GM21447 (cell line): ENCODE measurements around the gene IL17RC.

ENCODE experiments used
- ATAC-seq: cut with Tn5 transposase; IDR thresholded peaks from one replicate; pipeline ENCODE4 v1.9.1; 2021; ENCODE audit not compliant: unreplicated experiment

Gene IL17RC

GRCh38 chr3:9942934-9943690 lies 26.2 kb downstream of the IL17RC start:
- ATAC-seq, result no peak

DNA sequence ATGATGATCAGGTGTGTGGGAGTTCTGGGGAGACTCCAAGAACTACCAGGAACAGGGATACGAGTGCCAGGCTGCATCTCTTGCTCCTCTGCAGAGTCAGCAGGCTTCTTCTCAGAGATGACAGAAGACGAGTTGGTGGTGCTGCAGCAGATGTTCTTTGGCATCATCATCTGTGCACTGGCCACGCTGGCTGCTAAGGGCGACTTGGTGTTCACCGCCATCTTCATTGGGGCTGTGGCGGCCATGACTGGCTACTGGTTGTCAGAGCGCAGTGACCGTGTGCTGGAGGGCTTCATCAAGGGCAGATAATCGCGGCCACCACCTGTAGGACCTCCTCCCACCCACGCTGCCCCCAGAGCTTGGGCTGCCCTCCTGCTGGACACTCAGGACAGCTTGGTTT lies 27.4 kb downstream of the IL17RC start:
- ATAC-seq, result no peak

GRCh38 chr3:9945358-9945757 lies 28.5 kb downstream of the IL17RC start:
- no peak for ATAC-seq

DNA sequence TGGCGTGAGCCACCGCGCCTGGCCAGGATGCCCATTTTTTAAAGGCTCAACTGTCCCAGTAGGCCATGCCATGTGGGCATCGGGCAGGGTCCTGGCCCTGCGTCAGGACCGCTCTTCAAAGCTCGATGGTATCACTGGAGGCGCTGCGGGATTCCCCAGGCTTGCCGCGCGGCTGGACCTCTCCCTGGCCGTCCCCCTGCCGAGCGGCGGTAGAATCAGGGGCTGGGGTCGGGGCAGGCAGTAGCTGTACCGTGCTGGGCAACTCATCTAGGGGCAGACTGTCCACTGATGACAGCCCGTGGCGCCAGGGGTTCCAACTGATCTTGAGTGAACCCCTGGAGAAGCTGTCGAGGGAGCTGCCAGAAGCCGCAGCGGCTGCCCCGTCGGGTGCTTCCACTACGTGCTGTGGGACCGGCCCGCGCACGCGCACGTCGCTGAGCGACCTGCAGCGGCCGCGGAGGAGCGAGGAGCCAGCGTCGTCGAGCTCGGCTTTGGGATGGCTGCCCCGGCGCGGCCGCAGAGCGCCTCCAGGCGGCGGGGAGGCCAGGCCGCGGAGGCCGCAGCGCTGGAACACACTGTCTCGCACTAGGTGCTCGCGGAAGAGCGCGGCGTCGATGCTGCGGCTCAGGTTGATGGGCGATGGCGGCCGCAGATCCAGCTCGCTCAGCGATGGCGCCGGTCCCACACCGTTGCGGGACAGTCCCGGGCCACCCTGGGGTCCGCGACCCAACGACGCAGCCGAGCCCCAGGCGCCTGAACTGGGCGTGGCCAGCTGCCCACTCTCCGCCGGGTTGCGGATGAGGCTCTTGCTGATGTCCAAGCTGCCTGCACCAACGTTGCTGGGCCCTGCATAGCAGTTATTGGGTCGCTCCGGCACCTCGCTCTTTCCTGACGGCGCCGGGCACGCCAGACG lies 29.5 kb downstream of the IL17RC start:
- ATAC-seq, result no peak

DNA sequence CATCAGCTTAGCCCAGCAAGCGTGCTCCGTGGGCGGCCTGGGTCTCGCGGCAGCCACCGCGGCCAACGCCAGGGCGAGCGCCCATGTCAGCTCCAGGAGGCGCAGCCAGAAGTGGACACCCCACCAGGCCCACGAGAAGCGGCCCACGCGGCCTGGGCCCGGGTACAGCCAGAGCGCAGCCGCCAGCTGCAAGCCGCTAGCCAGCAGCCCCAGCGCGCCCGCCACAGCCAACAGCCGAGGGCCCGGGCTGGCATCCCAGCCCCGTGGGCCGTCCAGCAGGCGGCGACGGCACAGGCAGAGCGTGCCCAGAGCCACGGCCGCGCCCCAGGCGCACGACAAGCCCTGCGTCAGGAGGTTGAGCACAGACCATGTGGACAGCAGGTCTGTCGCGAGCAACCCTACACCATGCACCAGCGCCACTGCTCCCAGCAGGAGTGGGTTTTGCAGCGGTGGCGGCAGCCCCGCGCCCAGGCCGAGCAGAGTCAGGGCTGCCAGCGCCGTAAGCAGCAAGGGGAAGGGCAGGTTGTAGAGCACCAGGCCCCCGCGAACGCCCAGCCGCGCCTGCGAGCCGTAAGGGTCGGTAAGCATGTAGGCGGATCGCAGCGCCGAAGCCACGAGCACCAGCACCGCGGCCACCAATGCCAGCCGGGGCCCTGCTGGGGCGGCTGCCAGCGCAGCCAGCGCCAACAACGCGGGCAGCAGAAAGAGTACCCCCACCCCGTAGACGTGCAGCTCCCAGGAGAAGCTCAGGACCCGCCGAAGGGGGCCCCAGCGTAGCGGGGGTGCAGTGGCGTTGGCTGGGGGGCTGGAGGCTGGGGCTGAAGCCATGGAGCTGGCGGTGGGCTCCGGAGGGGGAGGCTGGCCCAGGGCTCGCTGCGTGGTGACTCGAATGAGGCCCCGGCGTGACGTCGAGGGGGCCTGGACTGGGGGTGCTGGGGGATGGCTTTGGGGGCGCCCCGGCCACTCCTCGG lies 30.4 kb downstream of the IL17RC start:
- ATAC-seq, result no peak

GRCh38 chr3:9948586-9948985 lies 31.7 kb downstream of the IL17RC start:
- ATAC-seq, result no peak

DNA sequence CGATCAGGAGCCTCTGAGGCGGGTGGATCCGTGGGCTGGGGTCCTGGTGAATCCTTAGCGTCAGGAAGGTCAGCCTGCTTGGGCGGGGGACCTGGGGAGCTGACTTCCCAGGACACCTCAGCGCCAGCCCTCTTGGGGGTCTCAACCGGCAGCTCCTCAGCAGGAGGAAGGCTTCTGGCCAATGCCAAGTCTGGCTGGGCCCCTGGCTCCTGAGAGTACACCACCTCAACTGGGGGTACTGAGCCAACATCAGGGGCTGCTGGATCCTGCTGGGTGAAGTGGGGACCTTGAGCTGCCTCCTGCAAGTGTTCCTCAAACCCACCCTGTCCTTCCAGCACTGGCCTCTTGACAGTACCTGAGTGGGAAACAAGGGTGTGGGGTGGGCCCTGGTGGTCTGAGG lies 32.2 kb downstream of the IL17RC start:
- no peak for ATAC-seq

DNA sequence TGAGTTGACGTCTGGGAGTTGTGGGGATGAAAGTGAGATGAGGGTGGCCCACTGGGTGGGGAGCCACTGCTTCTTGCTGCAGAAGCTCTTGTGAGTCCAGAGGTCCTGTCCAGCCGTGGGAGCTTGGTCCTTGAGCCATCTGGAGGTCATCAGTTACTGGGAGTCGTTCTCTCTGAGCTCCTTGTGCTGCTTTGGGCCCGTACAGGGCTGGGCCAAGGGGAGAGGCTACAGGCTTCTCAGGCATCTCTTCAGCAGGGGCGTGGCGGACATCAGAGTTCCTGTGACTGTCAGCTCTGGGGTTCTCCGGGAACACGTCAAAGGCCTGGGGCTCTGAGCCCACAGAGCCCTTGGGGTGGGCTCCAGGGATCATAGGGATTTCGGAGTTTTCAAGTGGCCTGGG lies 32.7 kb downstream of the IL17RC start:
- ATAC-seq, result no peak

DNA sequence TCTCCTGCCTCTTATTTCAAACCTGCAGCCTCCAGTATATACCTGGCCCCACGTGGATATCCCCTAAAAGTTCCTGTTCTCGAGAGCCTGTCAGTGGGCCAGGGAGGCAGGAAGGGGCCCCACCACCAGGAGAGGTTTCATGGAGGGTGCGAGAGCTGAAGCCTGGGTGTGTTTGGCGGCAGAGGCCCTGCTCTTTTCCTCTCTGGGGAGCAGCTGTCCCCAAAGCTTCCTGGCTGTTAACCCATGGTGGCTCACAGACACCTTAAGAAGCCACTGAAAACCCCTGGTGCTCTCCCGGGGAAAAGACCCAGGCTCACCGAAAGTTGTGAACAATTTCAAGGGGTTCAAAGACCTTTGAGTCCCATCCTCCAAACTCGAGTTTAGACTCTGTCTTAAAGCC lies 34.2 kb downstream of the IL17RC start:
- peak; percentile 54 for ATAC-seq

- ATAC-seq, result peak; percentile 24
Observed at GRCh38 chr3:9951598-9951961, 34.7 kb downstream of the IL17RC start.

DNA sequence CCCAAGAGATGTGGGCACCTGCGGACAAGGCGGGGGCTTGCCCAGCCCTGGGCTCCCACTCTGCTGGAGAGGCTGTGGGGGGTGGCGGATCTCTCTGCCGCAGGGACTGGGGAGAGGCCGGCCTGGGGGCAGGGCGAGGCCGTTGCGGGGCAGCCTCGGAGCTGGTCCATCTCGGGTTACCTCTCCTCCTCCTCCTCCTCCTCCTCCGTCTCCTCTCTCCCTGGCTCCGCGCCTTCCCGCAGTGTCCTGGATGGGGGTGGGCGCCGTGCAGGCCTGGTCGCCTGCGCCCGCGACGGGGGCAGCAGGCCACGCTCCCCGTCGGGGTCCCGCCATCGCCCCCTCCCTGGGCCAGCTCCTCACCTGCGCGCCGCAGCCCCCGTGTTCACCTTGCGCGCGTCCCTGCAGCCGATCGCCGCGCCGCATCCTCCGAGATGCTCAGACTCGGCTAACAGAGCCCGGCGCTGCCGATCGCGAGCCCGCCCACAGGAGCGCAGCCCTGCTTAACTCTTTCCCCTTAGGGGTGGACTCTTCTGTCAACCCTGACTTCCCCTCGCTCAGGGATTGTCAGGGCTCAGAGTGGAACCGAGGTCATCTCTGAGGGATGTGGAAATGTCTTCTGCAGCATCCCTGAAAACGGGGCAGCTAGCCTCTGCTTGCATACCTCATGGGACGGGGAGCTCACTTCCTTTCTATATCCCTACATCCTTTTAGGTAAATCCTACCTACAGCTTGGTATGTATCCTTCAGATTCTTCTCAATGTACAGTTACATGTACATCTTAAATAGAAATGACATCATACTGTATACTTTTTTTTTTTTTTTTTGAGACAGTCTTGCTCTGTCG lies 35.3 kb downstream of the IL17RC start, which contains the start of gene PRRT3:
PRRT3 (minus strand) TSS at position 447 of the 844 bp plus-strand sequence. CDS start 2,293 bp downstream, outside the sequence.
- ATAC-seq, result peak; percentile 69

GRCh38 chr3:9955067-9955502 lies 38.2 kb downstream of the IL17RC start:
- no peak for ATAC-seq

- ATAC-seq, result no peak
Observed at GRCh38 chr3:9955611-9956352, 38.9 kb downstream of the IL17RC start.

DNA sequence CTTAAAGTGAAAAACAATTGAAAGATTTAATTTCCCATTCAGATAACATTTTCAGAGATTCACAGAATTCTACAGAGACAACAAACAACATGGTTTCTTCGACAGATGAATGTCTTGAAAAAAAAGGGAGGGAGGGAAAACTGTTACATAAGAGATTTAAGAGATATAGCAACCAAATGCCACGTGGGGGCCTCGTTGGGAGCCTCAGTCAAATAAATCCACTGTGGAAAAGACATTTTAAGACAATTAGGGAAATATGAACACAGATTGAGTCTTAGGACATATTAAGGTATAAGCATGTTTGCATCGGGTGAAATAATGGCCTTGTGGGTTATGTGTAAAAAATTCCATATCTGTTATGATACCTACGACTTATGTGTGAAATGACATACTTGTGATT lies 40.3 kb downstream of the IL17RC start:
- no peak for ATAC-seq

DNA sequence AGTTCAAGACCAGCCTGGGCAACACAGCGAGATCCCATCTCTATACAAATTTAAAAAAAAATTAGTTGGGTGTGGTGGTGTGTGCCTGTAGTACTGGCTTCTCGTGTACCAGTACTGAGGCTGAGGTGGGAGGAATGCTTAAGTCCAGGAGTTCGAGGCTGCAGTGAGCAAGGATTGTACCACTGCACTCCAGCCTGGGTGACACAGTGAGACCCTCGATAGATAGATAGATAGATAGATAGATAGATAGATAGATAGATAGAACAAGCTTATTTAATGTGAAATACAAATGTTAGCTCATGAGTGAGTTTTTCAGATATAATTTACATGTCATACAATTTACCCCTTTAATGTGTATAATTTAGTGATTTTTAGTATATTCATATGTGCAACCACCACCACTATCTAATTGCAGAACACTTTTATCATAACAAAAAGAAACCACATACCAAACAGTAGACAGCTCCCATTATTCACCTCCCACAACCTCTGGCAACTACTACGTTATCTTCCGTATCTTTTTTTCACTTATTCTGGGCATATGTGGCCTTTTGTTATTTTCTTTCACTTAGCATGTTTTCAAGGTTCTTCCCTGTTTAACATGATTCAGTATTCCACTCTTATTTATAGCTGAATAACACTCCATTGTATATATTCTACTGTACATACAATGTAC lies 48.4 kb downstream of the IL17RC start:
- no peak for ATAC-seq

GRCh38 chr3:9966841-9967240 lies 49.9 kb downstream of the IL17RC start:
- no peak for ATAC-seq

- ATAC-seq, result no peak
Observed at GRCh38 chr3:9969632-9970019, 52.7 kb downstream of the IL17RC start.

DNA sequence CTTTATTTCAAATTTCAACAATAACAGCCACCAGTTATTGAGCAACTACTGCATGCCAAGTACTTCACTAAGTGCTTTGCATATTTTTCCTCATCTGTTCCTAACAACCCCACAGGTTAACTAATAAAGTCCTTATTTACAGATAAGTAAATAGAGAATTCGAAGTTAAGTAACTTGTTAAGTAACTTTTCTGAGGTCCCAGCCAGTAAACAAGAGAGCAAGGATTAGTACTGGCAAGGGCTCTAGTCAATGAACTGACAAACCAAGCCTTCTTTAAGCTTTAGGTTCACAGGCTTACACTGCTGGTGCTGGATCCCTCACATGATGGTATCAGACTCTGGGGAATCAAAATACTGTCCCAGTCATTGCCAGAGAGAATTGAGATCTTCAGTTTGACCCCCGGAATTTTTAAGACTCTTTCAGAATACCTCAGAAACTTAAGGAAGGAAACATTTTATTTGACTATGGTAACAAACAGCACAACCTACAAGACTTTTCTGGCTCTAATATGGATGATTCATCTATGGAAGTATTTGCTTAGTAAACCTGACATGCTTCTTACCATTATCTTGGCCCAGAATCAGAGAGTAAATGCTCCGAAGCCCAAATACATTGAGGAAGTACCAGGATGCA lies 53.2 kb downstream of the IL17RC start:
- no peak for ATAC-seq
